Measurements from ENCODE around the gene SYNDIG1.

Gene SYNDIG1

GRCh38 chr20:24448170-24448569 lies 21.3 kb upstream of the SYNDIG1 start:
- DNase-seq (ENCODE audit: insufficient read length, low spot score) (no peak), FAIRE-seq (no peak)
- no peak for TF ChIP-seq CTCF (IDR thresholded peaks at IDR 0.05; ENCODE audit: insufficient read depth, missing control alignments)

- no peak for FAIRE-seq
- no peak for TF ChIP-seq CTCF (IDR thresholded peaks at IDR 0.05; ENCODE audit: insufficient read depth, missing control alignments)
- DNase-seq (ENCODE audit: insufficient read length, low spot score) = no peak
These were observed 20.3 kb upstream of the SYNDIG1 start for GRCh38 chr20:24449026-24449720.

GRCh38 chr20:24450177-24450576 lies 19.3 kb upstream of the SYNDIG1 start:
- no peak for TF ChIP-seq CTCF (IDR thresholded peaks at IDR 0.05; ENCODE audit: insufficient read depth, missing control alignments)
- DNase-seq (ENCODE audit: insufficient read length, low spot score) (no peak), FAIRE-seq (no peak)

GRCh38 chr20:24450624-24451376 lies 18.6 kb upstream of the SYNDIG1 start:
- FAIRE-seq (no peak), DNase-seq (ENCODE audit: insufficient read length, low spot score) (no peak)
- no peak for TF ChIP-seq CTCF (IDR thresholded peaks at IDR 0.05; ENCODE audit: insufficient read depth, missing control alignments)

- no peak for DNase-seq (ENCODE audit: insufficient read length, low spot score)
- no peak for TF ChIP-seq CTCF (IDR thresholded peaks at IDR 0.05; ENCODE audit: insufficient read depth, missing control alignments)
- FAIRE-seq = no peak
These were observed 18.0 kb upstream of the SYNDIG1 start for GRCh38 chr20:24451428-24451827.

GRCh38 chr20:24452016-24452415 lies 17.4 kb upstream of the SYNDIG1 start:
- no peak for FAIRE-seq
- no peak for DNase-seq (ENCODE audit: insufficient read length, low spot score)
- TF ChIP-seq CTCF (IDR thresholded peaks at IDR 0.05; ENCODE audit: insufficient read depth, missing control alignments) = no peak

All from D721Med (cell line).